GM12875 (cell line): ENCODE results near the gene PTPRD.

Experiments used
- H3K4me3 ChIP-seq: one replicate; pipeline ENCODE4 v1.5.1; 2011; ENCODE audit warnings: low read depth, low read length, control low read depth
- CTCF ChIP-seq: IDR thresholded peaks from 2 replicates; pipeline ENCODE4 v1.5.1; 2011; ENCODE audit warnings: low read depth, mild to moderate bottlenecking, control low read depth, inconsistent platforms, low read length, moderate library complexity, borderline replicate concordance; ENCODE audit not compliant: insufficient read depth

Gene PTPRD

DNA sequence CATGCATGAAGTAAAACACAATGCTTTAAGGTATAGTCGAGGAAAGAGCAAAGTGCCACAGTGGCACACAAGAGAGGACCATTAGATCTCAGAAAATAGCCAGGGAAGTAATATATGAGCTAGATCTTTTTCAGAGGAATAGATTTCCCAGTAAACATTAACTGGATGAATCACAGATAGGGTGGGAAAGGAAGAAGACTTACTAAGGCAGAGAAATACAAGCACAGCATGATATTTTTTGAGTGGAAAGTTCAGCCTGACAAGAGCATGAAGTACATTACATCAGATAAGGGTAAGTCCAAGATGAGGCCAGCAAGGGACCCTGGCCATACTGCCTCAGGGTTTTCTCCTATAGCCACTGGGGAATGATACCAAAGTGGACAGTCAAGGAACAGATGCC lies 2008.6 kb downstream of the PTPRD start:
- no peak overlapping the region for H3K4me3 ChIP-seq
- TF ChIP-seq CTCF = no peak

GRCh38 chr9:8600914-8601680 lies 2011.7 kb downstream of the PTPRD start:
- no peak for TF ChIP-seq CTCF
- no peak overlapping the region for H3K4me3 ChIP-seq

GRCh38 chr9:8599937-8600336 lies 2012.9 kb downstream of the PTPRD start:
- no peak for TF ChIP-seq CTCF
- H3K4me3 ChIP-seq = no peak overlapping the region

DNA sequence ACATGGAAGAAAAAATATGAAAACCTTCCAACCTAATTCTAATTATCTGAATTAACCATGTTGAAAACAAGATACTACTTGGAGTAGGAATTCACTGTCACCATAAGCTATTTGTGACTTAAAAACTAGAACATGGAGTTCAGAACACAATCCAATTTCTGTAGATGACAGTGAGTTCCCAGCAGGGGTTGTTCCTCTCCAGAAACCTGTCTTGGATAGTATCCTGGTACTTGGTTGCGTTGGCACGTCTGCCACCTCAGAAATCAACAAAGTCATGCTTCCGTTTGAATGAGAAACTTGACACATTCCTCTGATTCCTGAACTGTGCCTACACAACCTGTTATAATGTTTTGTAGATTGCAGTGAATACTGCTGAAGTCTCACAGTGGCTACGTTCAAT lies 2023.3 kb downstream of the PTPRD start:
- no peak overlapping the region for H3K4me3 ChIP-seq
- no peak for TF ChIP-seq CTCF

GRCh38 chr9:8585036-8585435 lies 2027.8 kb downstream of the PTPRD start:
- no peak for TF ChIP-seq CTCF
- no peak overlapping the region for H3K4me3 ChIP-seq

DNA sequence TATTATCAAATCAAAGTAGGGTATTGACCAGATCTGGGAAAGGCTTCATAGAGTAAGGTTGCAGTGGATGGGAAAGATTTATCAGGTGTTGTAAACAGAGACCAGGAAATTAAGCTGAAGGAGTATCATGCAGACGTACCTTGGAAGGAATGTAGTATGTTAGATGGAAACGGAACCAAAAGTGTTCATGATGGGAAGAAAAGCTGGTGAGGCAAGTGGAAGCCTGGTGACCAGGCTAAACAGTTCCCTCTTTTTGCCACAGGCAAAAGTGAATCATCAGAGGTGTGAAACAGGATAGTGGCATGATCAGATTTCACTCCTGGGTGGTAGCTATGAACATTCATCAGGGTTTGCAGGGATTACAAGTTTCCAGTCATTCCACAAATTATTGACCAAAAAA lies 2033.1 kb downstream of the PTPRD start:
- no peak for TF ChIP-seq CTCF
- no peak overlapping the region for H3K4me3 ChIP-seq

- TF ChIP-seq CTCF = no peak
- H3K4me3 ChIP-seq = no peak overlapping the region
These were observed 2036.1 kb downstream of the PTPRD start for GRCh38 chr9:8576741-8577140.
